ENCODE data around the gene SIGMAR1.

Gene SIGMAR1

DNA sequence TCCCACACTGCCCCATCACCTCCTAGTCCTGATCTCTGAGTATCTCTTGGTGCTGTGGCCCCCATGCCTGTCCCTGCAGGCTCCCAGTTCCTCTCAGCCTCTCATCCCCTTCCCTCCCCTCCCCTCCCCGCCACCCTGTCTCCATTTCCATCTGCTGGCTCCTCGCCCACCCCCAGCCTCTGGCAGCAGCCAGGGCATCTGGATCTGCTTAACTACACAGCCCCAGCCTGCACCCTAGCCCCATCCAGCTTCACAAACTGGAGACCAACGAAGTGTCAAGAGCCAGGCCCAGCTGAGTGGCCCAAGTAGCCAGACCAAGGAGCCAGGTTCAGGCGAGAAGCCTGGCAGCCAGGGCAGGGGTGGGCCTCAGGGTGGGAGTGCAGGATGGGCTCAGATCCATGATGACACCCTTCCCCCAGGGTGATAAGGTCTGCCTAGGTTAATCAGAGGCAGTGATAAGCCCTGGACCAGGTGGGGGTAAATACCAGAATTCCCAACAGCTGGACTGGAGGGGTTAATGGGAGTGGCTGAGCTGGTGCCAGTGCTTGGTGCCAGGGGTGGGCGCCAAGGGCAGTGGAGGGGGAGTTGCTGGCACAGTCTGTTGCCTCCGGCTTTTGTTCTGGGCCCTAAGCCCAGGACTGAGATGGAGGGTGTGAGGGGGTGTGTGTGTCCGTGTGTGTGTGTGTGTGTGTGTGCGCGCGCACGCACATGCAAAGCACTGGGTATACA is 16.9 kb upstream of the SIGMAR1 start:
- Histone ChIP-seq H2BK120ac (ENCODE audit: low read depth, low read length) (no peak overlapping the region), H3K27ac (ENCODE audit: low read length, poor library complexity, severe bottlenecking) (no peak overlapping the region), H2AFZ (ENCODE audit: low read depth, low read length) (no peak overlapping the region), H2BK12ac (ENCODE audit: low read length in 2 of 2) (peak overlapping the region in 1 of 2 experiments; percentile 31), H4K91ac (ENCODE audit: low read length) (peak overlapping the region; percentile 37), H3K79me1 (replicated peaks; ENCODE audit: low read length, poor library complexity, severe bottlenecking) (peaks cover 10% of the 10 kb centered on the region), H3K4me2 (ENCODE audit: low read length, poor library complexity, severe bottlenecking) (no peak overlapping the region), H3K4ac (ENCODE audit: low read depth in 1 of 2, low read length in 2 of 2) (no peak overlapping the region), H3K36me3 (ENCODE audit: control insufficient read depth in 1 of 2, insufficient read depth in 2 of 2, low read depth in 1 of 2, low read length in 2 of 2) (peaks cover 13 to 20% of the 10 kb centered on the region in 2 experiments), H2BK5ac (ENCODE audit: low read depth, low read length, poor library complexity, severe bottlenecking) (no peak overlapping the region), H3K27me3 (ENCODE audit: control insufficient read depth in 1 of 2, insufficient read depth in 1 of 2, low read length in 2 of 2) (no peaks in the 10 kb centered on the region), H3K18ac (ENCODE audit: low read depth in 1 of 2, low read length in 2 of 2) (no peak overlapping the region), H2BK15ac (ENCODE audit: low read depth, poor library complexity, severe bottlenecking) (no peak overlapping the region), H3K23ac (ENCODE audit: low read length in 2 of 2) (no peak overlapping the region), H3K9me3 (ENCODE audit: control insufficient read depth, low read length) (no peaks in the 10 kb centered on the region), H3K4me1 (ENCODE audit: control insufficient read depth, insufficient read depth, low read depth, low read length) (peaks cover 29% of the 10 kb centered on the region), H3K14ac (ENCODE audit: low read length in 2 of 2) (no peak overlapping the region), H3K4me3 (ENCODE audit: insufficient read depth in 1 of 2, low read depth in 1 of 2, low read length in 2 of 2) (peak overlapping the region in 1 of 2 experiments; percentile 65), H3K9ac (ENCODE audit: low read length) (peak overlapping the region; percentile 53), H4K8ac (ENCODE audit: low read length) (peak overlapping the region; percentile 36), H2AK5ac (ENCODE audit: low read length, severe bottlenecking) (no peak overlapping the region)
- no peak for DNase-seq
- WGBS: 79% methylated on average over 5 of the region's 11 CpGs

DNA sequence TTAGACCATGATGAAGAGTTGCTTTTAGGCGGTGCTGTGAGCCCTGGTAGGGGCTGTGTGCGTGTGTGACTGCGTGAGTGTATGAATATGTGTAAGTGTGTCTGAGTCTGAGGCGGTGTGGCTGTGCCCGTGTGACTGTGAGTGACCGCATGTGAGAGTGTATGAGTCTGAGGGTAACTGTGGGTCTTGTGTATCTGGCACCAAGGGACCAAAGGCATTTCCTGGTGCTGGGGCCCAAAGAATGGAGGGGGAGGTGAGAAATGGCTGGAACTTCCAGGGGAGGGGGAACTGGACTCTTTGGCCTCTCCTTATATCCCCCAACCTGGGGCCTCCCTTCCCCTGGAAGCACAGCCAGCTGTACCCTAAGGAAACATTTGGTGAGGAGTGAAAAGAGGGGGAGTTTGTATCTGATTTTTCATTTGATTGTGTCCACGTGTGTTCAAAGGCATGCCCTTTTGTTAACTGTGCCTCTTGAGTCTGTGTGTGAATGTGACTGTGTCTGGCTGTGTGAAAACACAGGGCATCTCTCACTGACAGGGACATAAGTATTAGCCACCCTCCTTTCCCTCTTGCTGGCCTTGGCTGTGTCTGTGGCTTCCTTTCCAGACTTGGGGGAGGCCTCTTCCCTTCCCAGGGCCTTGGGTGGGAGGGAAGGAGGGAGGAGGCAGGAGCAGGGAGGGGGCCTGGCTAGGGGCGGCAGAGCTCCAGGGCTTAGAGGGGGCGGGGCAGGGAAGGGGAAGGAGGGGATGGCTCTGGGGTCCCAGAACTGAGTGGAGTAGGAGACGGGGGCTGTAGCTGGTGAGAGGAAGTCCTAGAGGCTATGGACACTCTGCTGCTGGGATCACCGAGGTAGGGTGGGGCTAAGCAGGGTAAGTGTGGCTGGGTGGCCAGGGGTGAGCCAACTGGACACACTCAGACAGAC is 15.8 kb upstream of the SIGMAR1 start:
- 51% methylated on average over 10 of the region's 11 CpGs for WGBS
- peak overlapping the region; percentile 77 for H4K91ac ChIP-seq (ENCODE audit: low read length)
- H3K9me3 ChIP-seq (ENCODE audit: control insufficient read depth, low read length): no peaks in the 10 kb centered on the region
- peaks cover 27% of the 10 kb centered on the region for H3K4me1 ChIP-seq (ENCODE audit: control insufficient read depth, insufficient read depth, low read depth, low read length)
- peak overlapping the region; percentile 1 to 94 for H3K18ac ChIP-seq (ENCODE audit: low read depth in 1 of 2, low read length in 2 of 2)
- peaks cover 19% of the 10 kb centered on the region for H3K79me1 ChIP-seq (replicated peaks; ENCODE audit: low read length, poor library complexity, severe bottlenecking)
- peak overlapping the region; percentile 25 to 85 for H3K4ac ChIP-seq (ENCODE audit: low read depth in 1 of 2, low read length in 2 of 2)
- no peak overlapping the region for H2BK15ac ChIP-seq (ENCODE audit: low read depth, poor library complexity, severe bottlenecking)
- peaks cover 24 to 30% of the 10 kb centered on the region in 2 experiments for H3K36me3 ChIP-seq (ENCODE audit: control insufficient read depth in 1 of 2, insufficient read depth in 2 of 2, low read depth in 1 of 2, low read length in 2 of 2)
- peak overlapping the region; percentile 69 to 88 for H2BK12ac ChIP-seq (ENCODE audit: low read length in 2 of 2)
- H3K4me2 ChIP-seq (ENCODE audit: low read length, poor library complexity, severe bottlenecking): no peak overlapping the region
- peak overlapping the region in 1 of 2 experiments; percentile 73 for H3K23ac ChIP-seq (ENCODE audit: low read length in 2 of 2)
- H3K27me3 ChIP-seq (ENCODE audit: control insufficient read depth in 1 of 2, insufficient read depth in 1 of 2, low read length in 2 of 2): no peaks in the 10 kb centered on the region
- no peak overlapping the region for H2BK120ac ChIP-seq (ENCODE audit: low read depth, low read length)
- no peak overlapping the region for H2BK5ac ChIP-seq (ENCODE audit: low read depth, low read length, poor library complexity, severe bottlenecking)
- H2AFZ ChIP-seq (ENCODE audit: low read depth, low read length): peak overlapping the region; percentile 29
- no peak overlapping the region for H3K27ac ChIP-seq (ENCODE audit: low read length, poor library complexity, severe bottlenecking)
- H3K14ac ChIP-seq (ENCODE audit: low read length in 2 of 2): peak overlapping the region in 1 of 2 experiments; percentile 88
- peak; percentile 59 for DNase-seq
- no peak overlapping the region for H2AK5ac ChIP-seq (ENCODE audit: low read length, severe bottlenecking)
- peak overlapping the region; percentile 83 for H3K9ac ChIP-seq (ENCODE audit: low read length)
- peak overlapping the region in 1 of 2 experiments; percentile 82 for H3K4me3 ChIP-seq (ENCODE audit: insufficient read depth in 1 of 2, low read depth in 1 of 2, low read length in 2 of 2)
- peak overlapping the region; percentile 73 for H4K8ac ChIP-seq (ENCODE audit: low read length)

DNA sequence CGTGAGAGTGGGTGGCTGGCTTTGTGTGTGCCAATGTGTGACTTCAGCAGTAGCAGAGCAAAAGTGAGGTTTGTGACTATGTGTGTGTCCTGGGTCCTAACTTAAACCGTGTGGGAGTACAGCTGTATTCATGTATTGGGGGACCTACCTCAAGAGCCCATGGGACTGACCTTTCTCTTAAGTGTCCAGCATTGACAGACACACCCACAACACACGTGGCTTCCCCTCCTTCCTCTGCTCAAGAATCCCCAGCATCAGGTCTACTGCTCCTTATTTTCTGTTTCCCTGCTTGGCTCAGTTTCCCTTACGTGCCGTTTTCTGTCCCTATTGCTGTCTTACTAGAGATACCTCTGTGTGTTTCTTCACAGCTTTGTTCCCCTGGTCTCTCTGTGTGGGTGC is 15.0 kb upstream of the SIGMAR1 start:
- peak overlapping the region; percentile 1 to 94 for H3K18ac ChIP-seq (ENCODE audit: low read depth in 1 of 2, low read length in 2 of 2)
- DNase-seq: no peak
- WGBS: 41% methylated on average over 5 of the region's 5 CpGs

More for the DNA sequence above, 15.0 kb upstream of the SIGMAR1 start:
- peak overlapping the region; percentile 69 to 88 for H2BK12ac ChIP-seq (ENCODE audit: low read length in 2 of 2)
- H3K4me2 ChIP-seq (ENCODE audit: low read length, poor library complexity, severe bottlenecking): peak overlapping the region; percentile 77
- H3K14ac ChIP-seq (ENCODE audit: low read length in 2 of 2): peak overlapping the region in 1 of 2 experiments; percentile 88
- H3K4ac ChIP-seq (ENCODE audit: low read depth in 1 of 2, low read length in 2 of 2): peak overlapping the region; percentile 37 to 85
- no peak overlapping the region for H2BK5ac ChIP-seq (ENCODE audit: low read depth, low read length, poor library complexity, severe bottlenecking)
- H4K91ac ChIP-seq (ENCODE audit: low read length): peak overlapping the region; percentile 77
- H3K79me1 ChIP-seq (replicated peaks; ENCODE audit: low read length, poor library complexity, severe bottlenecking): peaks cover 27% of the 10 kb centered on the region
- H3K36me3 ChIP-seq (ENCODE audit: control insufficient read depth in 1 of 2, insufficient read depth in 2 of 2, low read depth in 1 of 2, low read length in 2 of 2): peaks cover 29 to 33% of the 10 kb centered on the region in 2 experiments
- peaks cover 34% of the 10 kb centered on the region for H3K4me1 ChIP-seq (ENCODE audit: control insufficient read depth, insufficient read depth, low read depth, low read length)
- peak overlapping the region; percentile 83 for H3K9ac ChIP-seq (ENCODE audit: low read length)
- H2AK5ac ChIP-seq (ENCODE audit: low read length, severe bottlenecking): no peak overlapping the region
- peak overlapping the region in 1 of 2 experiments; percentile 73 for H3K23ac ChIP-seq (ENCODE audit: low read length in 2 of 2)
- H4K8ac ChIP-seq (ENCODE audit: low read length): peak overlapping the region; percentile 0
- peak overlapping the region in 1 of 2 experiments; percentile 82 for H3K4me3 ChIP-seq (ENCODE audit: insufficient read depth in 1 of 2, low read depth in 1 of 2, low read length in 2 of 2)
- peak overlapping the region; percentile 68 for H2BK15ac ChIP-seq (ENCODE audit: low read depth, poor library complexity, severe bottlenecking)
- no peaks in the 10 kb centered on the region for H3K9me3 ChIP-seq (ENCODE audit: control insufficient read depth, low read length)
- H3K27me3 ChIP-seq (ENCODE audit: control insufficient read depth in 1 of 2, insufficient read depth in 1 of 2, low read length in 2 of 2): no peaks in the 10 kb centered on the region
- no peak overlapping the region for H3K27ac ChIP-seq (ENCODE audit: low read length, poor library complexity, severe bottlenecking)
- no peak overlapping the region for H2BK120ac ChIP-seq (ENCODE audit: low read depth, low read length)
- H2AFZ ChIP-seq (ENCODE audit: low read depth, low read length): no peak overlapping the region
